ENCODE results near the gene DZIP1.

The DZIP1 gene

GRCh38 chr13:95642999-95643398, 1.5 kb downstream of the DZIP1 start:
- no peak overlapping the region for H3K27ac ChIP-seq
- no peak for TF ChIP-seq ZFX (IDR thresholded peaks at IDR 0.05; ENCODE audit: borderline replicate concordance)
- no peak for TF ChIP-seq CTCF (IDR thresholded peaks at IDR 0.05)

GRCh38 chr13:95642028-95642621, 2.4 kb downstream of the DZIP1 start:
- H3K27ac ChIP-seq, result no peak overlapping the region
- TF ChIP-seq CTCF (IDR thresholded peaks at IDR 0.05), result no peak
- no peak for TF ChIP-seq ZFX (IDR thresholded peaks at IDR 0.05; ENCODE audit: borderline replicate concordance)

GRCh38 chr13:95641291-95642027, 3.0 kb downstream of the DZIP1 start:
- no peak overlapping the region for H3K27ac ChIP-seq
- no peak for TF ChIP-seq ZFX (IDR thresholded peaks at IDR 0.05; ENCODE audit: borderline replicate concordance)
- no peak for TF ChIP-seq CTCF (IDR thresholded peaks at IDR 0.05)

- no peak for TF ChIP-seq CTCF (IDR thresholded peaks at IDR 0.05)
- H3K27ac ChIP-seq, result no peak overlapping the region
Measured at GRCh38 chr13:95636853-95637252, 7.7 kb downstream of the DZIP1 start.

GRCh38 chr13:95630593-95630992, 13.9 kb downstream of the DZIP1 start:
- no peak overlapping the region for H3K27ac ChIP-seq
- no peak for TF ChIP-seq CTCF (IDR thresholded peaks at IDR 0.05)
- no peak for TF ChIP-seq ZFX (IDR thresholded peaks at IDR 0.05; ENCODE audit: borderline replicate concordance)

GRCh38 chr13:95629071-95629470, 15.4 kb downstream of the DZIP1 start:
- no peak overlapping the region for H3K27ac ChIP-seq
- no peak for TF ChIP-seq CTCF (IDR thresholded peaks at IDR 0.05)
- no peak for TF ChIP-seq ZFX (IDR thresholded peaks at IDR 0.05; ENCODE audit: borderline replicate concordance)

- no peak for TF ChIP-seq ZFX (IDR thresholded peaks at IDR 0.05; ENCODE audit: borderline replicate concordance)
- TF ChIP-seq CTCF (IDR thresholded peaks at IDR 0.05), result no peak
- H3K27ac ChIP-seq, result no peak overlapping the region
Measured at GRCh38 chr13:95628488-95628887, 16.0 kb downstream of the DZIP1 start.
